A204.1 (cell line): ENCODE measurements around the gene PSENEN.
"Not testable (repeated sequence)": the region's sequence is repeated elsewhere in the genome, so short reads cannot be mapped to it uniquely, and the experiment has no call there.

ENCODE experiments used
- FAIRE-seq: peaks from 2 replicates; lab custom pipeline; 2012; peaks lifted over from hg19 to GRCh38; lab: Jason Lieb, UNC

Gene PSENEN

GRCh38 chr19:35789978-35790944 lies 44.8 kb downstream of the PSENEN start:
- no peak for FAIRE-seq

- FAIRE-seq = no peak
These were observed 45.7 kb downstream of the PSENEN start for GRCh38 chr19:35790981-35791813.

GRCh38 chr19:35791814-35792279 lies 46.4 kb downstream of the PSENEN start:
- FAIRE-seq = no peak

GRCh38 chr19:35792312-35792711 lies 46.9 kb downstream of the PSENEN start:
- FAIRE-seq = no peak

- no peak for FAIRE-seq
These were observed 47.4 kb downstream of the PSENEN start for GRCh38 chr19:35792888-35793287.

GRCh38 chr19:35793381-35794165 lies 48.1 kb downstream of the PSENEN start:
- no peak for FAIRE-seq

GRCh38 chr19:35795564-35795963 lies 50.1 kb downstream of the PSENEN start:
- FAIRE-seq = not testable (repeated sequence)
